H1 (cell line): ENCODE data around the gene KCNJ3. TPM values are rescaled to one million over a fixed set of nuclear protein-coding genes. Genes with fewer than 3 reads are reported as not detected.

ENCODE experiments used
- CTCF ChIA-PET: fragments of 300-600 bp; sonication (Branson Sonifier 250); formaldehyde crosslinking; loops from one replicate; lab custom pipeline; 2021; ENCODE audit not compliant: partially characterized antibody; lab: Charles Lee
- POLR2A ChIA-PET: fragments of 300-600 bp; sonication (Branson Sonifier 250); formaldehyde crosslinking; loops from one replicate; lab custom pipeline; 2021; ENCODE audit warnings: inconsistent platforms; ENCODE audit not compliant: partially characterized antibody; lab: Charles Lee
- DNase-seq, 2 experiments: peaks; one replicate each; pipeline versions ENCODE4 v3.0.0 to v3.0.0-alpha.2; 2010 to 2022; ENCODE audit warnings: low spot score in 2 of 2, low read depth in 1 of 2, mixed read lengths in 1 of 2
- FAIRE-seq: peaks from 2 replicates; lab custom pipeline; 2011; peaks lifted over from hg19 to GRCh38; lab: Jason Lieb, UNC
- H2AFZ ChIP-seq: 2 replicates; pipeline ENCODE4 v1.8.1; 2012; ENCODE audit warnings: low read length, inconsistent platforms
- H2AK5ac ChIP-seq: 2 replicates; pipeline ENCODE4 v1.6.1; 2013; ENCODE audit warnings: low read depth, low read length
- H2BK120ac ChIP-seq: replicated peaks from 2 replicates; pipeline ENCODE3; 2013; ENCODE audit warnings: low read depth, low read length, inconsistent platforms
- H2BK12ac ChIP-seq: 2 replicates; pipeline ENCODE4 v1.6.1; 2013; ENCODE audit warnings: low read depth, low read length
- H2BK15ac ChIP-seq: 2 replicates; pipeline ENCODE4 v1.6.1; 2013; ENCODE audit warnings: low read length
- H2BK20ac ChIP-seq: 2 replicates; pipeline ENCODE4 v1.6.1; 2013; ENCODE audit warnings: low read length
- H2BK5ac ChIP-seq: 2 replicates; pipeline ENCODE4 v1.6.1; 2013; ENCODE audit warnings: low read depth, low read length
- H3K14ac ChIP-seq: 2 replicates; pipeline ENCODE4 v1.6.1; 2013; ENCODE audit warnings: inconsistent platforms; ENCODE audit not compliant: insufficient read length
- H3K18ac ChIP-seq: 2 replicates; pipeline ENCODE4 v1.6.1; 2013; ENCODE audit warnings: low read length; ENCODE audit errors: extremely low read depth
- H3K23ac ChIP-seq: 2 replicates; pipeline ENCODE4 v1.6.1; 2013; ENCODE audit warnings: inconsistent platforms; ENCODE audit not compliant: insufficient read length
- H3K23me2 ChIP-seq: 2 replicates; pipeline ENCODE4 v1.6.1; 2013; ENCODE audit warnings: low read depth, low read length
- H3K27ac ChIP-seq: 2 replicates; pipeline ENCODE4 v1.6.1; 2011; ENCODE audit warnings: low read depth, low read length, inconsistent platforms
- H3K27me3 ChIP-seq, 4 experiments: replicated peaks in 1 of 4; 1 replicate in 1 of 4; 2 replicates in 3 of 4; pipeline versions ENCODE4 v1.6.1 to v1.8.1; 2011 to 2013; ENCODE audit warnings: low read length in 3 of 4, mild to moderate bottlenecking in 3 of 4, inconsistent platforms in 2 of 4, mixed read lengths in 2 of 4, moderate library complexity in 1 of 4; ENCODE audit not compliant: control insufficient read depth in 3 of 4, insufficient read depth in 3 of 4; ENCODE audit errors: extremely low read depth in 1 of 4
- H3K36me3 ChIP-seq, 4 experiments: 2 replicates each; pipeline versions ENCODE4 v1.6.1 to v1.8.1; 2011 to 2013; ENCODE audit warnings: mild to moderate bottlenecking in 4 of 4, low read length in 3 of 4, moderate library complexity in 2 of 4, control low read depth in 1 of 4, inconsistent platforms in 1 of 4; ENCODE audit not compliant: insufficient read depth in 4 of 4, control insufficient read depth in 2 of 4
- H3K4ac ChIP-seq: replicated peaks from 2 replicates; pipeline ENCODE3; 2013; ENCODE audit warnings: low read length, low read depth, mixed read lengths, inconsistent platforms; ENCODE audit not compliant: insufficient read length
- H3K4me1 ChIP-seq, 4 experiments: replicated peaks in 1 of 4; 1 replicate in 1 of 4; 2 replicates in 3 of 4; pipeline versions ENCODE4 v1.6.1 to v1.8.1; 2011 to 2013; ENCODE audit warnings: low read length in 3 of 4, inconsistent platforms in 2 of 4, mixed read lengths in 1 of 4; ENCODE audit not compliant: insufficient read depth in 4 of 4, control insufficient read depth in 3 of 4
- H3K4me2 ChIP-seq, 2 experiments: 2 replicates each; pipeline versions ENCODE4 v1.6.1 to v1.8.1; 2011 to 2013; ENCODE audit warnings: low read depth in 2 of 2, low read length in 2 of 2, control low read depth in 1 of 2, inconsistent platforms in 1 of 2, mild to moderate bottlenecking in 1 of 2; ENCODE audit not compliant: insufficient read depth in 1 of 2
- H3K4me3 ChIP-seq, 4 experiments: fragments of 200-600, 300-600 bp in 1 of 4; sonication (generic), shearing (Covaris generic), sonication (Bioruptor Twin) in 1 of 4; 2 replicates each; pipeline versions ENCODE4 v1.5.1 to v1.8.1; 2011 to 2016; ENCODE audit warnings: low read length in 4 of 4, low read depth in 3 of 4, control low read depth in 2 of 4, inconsistent platforms in 2 of 4, mild to moderate bottlenecking in 2 of 4, mixed read lengths in 1 of 4, moderate library complexity in 1 of 4; ENCODE audit not compliant: insufficient read depth in 2 of 4; ENCODE audit errors: extremely low read depth in 1 of 4
- H3K56ac ChIP-seq: replicated peaks from 2 replicates; pipeline ENCODE3; 2013; ENCODE audit warnings: low read depth, mild to moderate bottlenecking, mixed read lengths, low read length, inconsistent platforms; ENCODE audit not compliant: insufficient read length
- H3K79me1 ChIP-seq: 2 replicates; pipeline ENCODE4 v1.6.1; 2013; ENCODE audit warnings: low read depth, low read length, control low read depth
- H3K79me2 ChIP-seq, 2 experiments: 2 replicates each; pipeline versions ENCODE4 v1.6.1 to v1.8.1; 2012 to 2013; ENCODE audit warnings: low read length in 2 of 2, mild to moderate bottlenecking in 2 of 2, inconsistent platforms in 1 of 2; ENCODE audit not compliant: insufficient read depth in 2 of 2, control insufficient read depth in 1 of 2
- H3K9ac ChIP-seq, 4 experiments: replicated peaks in 1 of 4; 1 replicate in 1 of 4; 2 replicates in 3 of 4; pipeline versions ENCODE4 v1.6.1 to v1.8.1; 2011 to 2013; ENCODE audit warnings: low read depth in 3 of 4, low read length in 3 of 4, control low read depth in 2 of 4, mild to moderate bottlenecking in 2 of 4, moderate library complexity in 2 of 4, inconsistent platforms in 1 of 4; ENCODE audit errors: extremely low read depth in 1 of 4
- H3K9me3 ChIP-seq, 2 experiments: 2 replicates each; pipeline versions ENCODE4 v1.6.1 to v1.8.1; 2012 to 2013; ENCODE audit warnings: mild to moderate bottlenecking in 2 of 2, moderate library complexity in 2 of 2, control low read depth in 1 of 2, inconsistent platforms in 1 of 2, low read depth in 1 of 2, low read length in 1 of 2, mixed read lengths in 1 of 2; ENCODE audit not compliant: insufficient read depth in 2 of 2
- H4K20me1 ChIP-seq, 2 experiments: replicated peaks in 1 of 2; 2 replicates each; pipeline versions ENCODE3 to v1.8.1; 2011 to 2013; ENCODE audit warnings: inconsistent platforms in 2 of 2, low read length in 2 of 2, mild to moderate bottlenecking in 1 of 2; ENCODE audit not compliant: insufficient read depth in 2 of 2, control insufficient read depth in 1 of 2
- H4K5ac ChIP-seq: 2 replicates; pipeline ENCODE4 v1.6.1; 2013; ENCODE audit warnings: low read length, low read depth, mixed read lengths, inconsistent platforms; ENCODE audit not compliant: insufficient read length
- H4K8ac ChIP-seq: 2 replicates; pipeline ENCODE4 v1.8.0; 2013; ENCODE audit warnings: mild to moderate bottlenecking, moderate library complexity, low read length, inconsistent platforms; ENCODE audit not compliant: insufficient read depth; ENCODE audit errors: extremely low read depth
- H4K91ac ChIP-seq: replicated peaks from 2 replicates; pipeline ENCODE3; 2013; ENCODE audit warnings: low read length, mixed read lengths, inconsistent platforms; ENCODE audit not compliant: insufficient read length
- ASH2L ChIP-seq: fragments of 200-600, 300-600 bp; sonication (generic); IDR thresholded peaks from one replicate; pipeline ENCODE4 v1.7.1; 2017; ENCODE audit warnings: low read length
- E2F6 ChIP-seq: IDR thresholded peaks from 2 replicates; pipeline ENCODE4 v1.6.1; 2012; ENCODE audit warnings: inconsistent platforms
- JUN ChIP-seq: IDR thresholded peaks from 2 replicates; pipeline ENCODE4 v1.6.1; 2011; ENCODE audit warnings: low read depth, mild to moderate bottlenecking, improper control_type of control experiment, low read length
- KDM1A ChIP-seq: fragments of 200-600, 300-600 bp; sonication (generic); IDR thresholded peaks from 2 replicates; pipeline ENCODE4 v1.7.1; 2016; ENCODE audit warnings: mild to moderate bottlenecking, low read length, borderline replicate concordance
- RAD21 ChIP-seq, 2 experiments: IDR thresholded peaks in 1 of 2; conservative IDR thresholded peaks in 1 of 2; 2 replicates each; pipeline ENCODE4 v1.6.1; 2011; ENCODE audit warnings: low read depth in 2 of 2, low read length in 2 of 2, improper control_type of control experiment in 1 of 2, inconsistent platforms in 1 of 2, mild to moderate bottlenecking in 1 of 2, moderate library complexity in 1 of 2
- RBBP5 ChIP-seq: IDR thresholded peaks from 2 replicates; pipeline ENCODE4 v1.7.1; 2012; ENCODE audit warnings: low read depth, mild to moderate bottlenecking, inconsistent platforms, low read length, moderate library complexity, borderline replicate concordance
- SIN3A ChIP-seq, 2 experiments: IDR thresholded peaks in 1 of 2; conservative IDR thresholded peaks in 1 of 2; 2 replicates each; pipeline ENCODE4 v1.6.1; 2011 to 2012; ENCODE audit warnings: low read length in 2 of 2, improper control_type of control experiment in 1 of 2, low read depth in 1 of 2, mild to moderate bottlenecking in 1 of 2
- TEAD4 ChIP-seq: IDR thresholded peaks from 2 replicates; pipeline ENCODE4 v1.6.1; 2012; ENCODE audit warnings: low read depth, low read length, inconsistent platforms, mixed read lengths
- YY1 ChIP-seq: IDR thresholded peaks from 2 replicates; pipeline ENCODE4 v1.6.1; 2011; ENCODE audit warnings: low read depth, mild to moderate bottlenecking, low read length
- WGBS, 2 experiments: shearing (Covaris generic) in 1 of 2; methylation state at CpG; one replicate each; pipeline versions ENCODE4 v1.1.6 to v1.1.7; 2013 to 2015; ENCODE audit warnings: low lambda C conversion rate in 2 of 2, mixed read lengths in 2 of 2, inconsistent platforms in 1 of 2, low coverage in 1 of 2, missing lambda C conversion rate in 1 of 2; ENCODE audit not compliant: insufficient replicate concordance in 2 of 2, insufficient coverage in 1 of 2, insufficient read length in 1 of 2; ENCODE audit errors: extremely low coverage in 1 of 2, missing lambda C conversion rate in 1 of 2; 5-methylcytosine and 5-hydroxymethylcytosine counted together
- polyA plus RNA-seq, 7 experiments: library from polyadenylated mRNA; depleted of rRNA in 3 of 7; stranded (reverse) in 5 of 7; unstranded in 2 of 7; fragments of >200 nt in 5 of 7; fragments of 200-250 nt in 2 of 7; gene quantifications; 1 replicate in 5 of 7; 2 replicates in 1 of 7; 4 replicates in 1 of 7; pipeline versions ENCODE4 v1.2.1 to v1.2.3, GENCODE V29; 2011 to 2013; ENCODE audit warnings: missing spikeins in 2 of 7, mixed read lengths in 2 of 7
- total RNA-seq: library from RNA; stranded (reverse); fragmentation: NEBNext Ultra II Directional; extraction: Animal tissue kit (Norgen Biotek cat#: 25700); gene quantifications from 2 replicates; pipeline ENCODE4 v1.2.1, GENCODE V29; 2021

Gene KCNJ3
- total and polyA plus RNA-seq, 2 of the 8 experiments (the other 6 are each of a cell fraction or from before 2014, with no cell fraction given): 0.11 to 0.50 TPM

GRCh38 chr2:154697418-154698252, 860 bp upstream of the KCNJ3 start:
- POLR2A ChIA-PET: no interaction called here
- no peak for FAIRE-seq
- no peak overlapping the region for H2BK20ac ChIP-seq
- peak in 1 of 2 experiments; percentile 76 for DNase-seq
- peak overlapping the region; percentile 55; the same call in 1 of the 2 replicates for H2BK12ac ChIP-seq
- peaks cover 0 to 1% of the 10 kb centered on the region in 2 experiments for H4K20me1 ChIP-seq
- peak overlapping the region; percentile 83; the same call in 1 of the 2 replicates for H4K8ac ChIP-seq
- no peak overlapping the region for H3K23ac ChIP-seq
- peak overlapping the region; percentile 66 for H2AFZ ChIP-seq
- H3K56ac ChIP-seq: no peak overlapping the region
- no peak overlapping the region for H2AK5ac ChIP-seq
- no peak overlapping the region for H2BK120ac ChIP-seq
- no peak overlapping the region for H4K91ac ChIP-seq
- H3K14ac ChIP-seq: no peak overlapping the region
- H4K5ac ChIP-seq: no peak overlapping the region
- H3K9me3 ChIP-seq: no peaks in the 10 kb centered on the region
- H2BK5ac ChIP-seq: no peak overlapping the region
- no peaks in the 10 kb centered on the region for H3K79me2 ChIP-seq
- no peaks in the 10 kb centered on the region; a peak in 1 of 8 replicates for H3K36me3 ChIP-seq
- peaks cover 14% of the 10 kb centered on the region for H3K23me2 ChIP-seq
- WGBS, 2 experiments: 1% methylated on average over 44 of the region's 69 CpGs; no CpG with 5 or more reads in 1 of the 2 experiments
- peak overlapping the region in 2 of 4 experiments; percentile 6 to 8; a peak in 3 of 7 replicates for H3K9ac ChIP-seq
- peak overlapping the region; percentile 55 to 71 (median 58) for H3K4me3 ChIP-seq
- peak overlapping the region; percentile 83 to 88 for H3K4me2 ChIP-seq
- peak overlapping the region; percentile 89; the same call in 1 of the 2 replicates for H3K18ac ChIP-seq
- no peaks in the 10 kb centered on the region for H3K79me1 ChIP-seq
- H3K27ac ChIP-seq: no peak overlapping the region
- H2BK15ac ChIP-seq: no peak overlapping the region
- H3K4me1 ChIP-seq: peaks cover 0 to 5% (median 2%) of the 10 kb centered on the region in 4 experiments; a peak in 3 of 7 replicates
- CTCF ChIA-PET: interaction anchor here (0.6 to 2.8 kb wide), 7 partner anchors 10 to 732 kb away, joined by 3 to 16 read pairs (median 4); no protein-coding TSS in a partner anchor
- H3K4ac ChIP-seq: no peak overlapping the region
- peaks cover 9 to 24% (median 18%) of the 10 kb centered on the region in 4 experiments for H3K27me3 ChIP-seq
- TF ChIP-seq KDM1A (no peak), TEAD4 (peak; percentile 94), ASH2L (peak; percentile 88), SIN3A (conservative IDR thresholded peaks at IDR 0.05 in 1 of 2, IDR thresholded peaks at IDR 0.05 in 1 of 2; ENCODE audit: low read depth in 1 of 2, low read length in 2 of 2) (peak in 1 of 2 experiments; percentile 24; a peak in 1 of 4 replicates), YY1 (no peak), JUN (no peak), RBBP5 (peak; percentile 78; the same call in 1 of the 2 replicates), RAD21 (IDR thresholded peaks at IDR 0.05 in 1 of 2, conservative IDR thresholded peaks at IDR 0.05 in 1 of 2; ENCODE audit: low read depth in 2 of 2, low read length in 2 of 2) (peak; percentile 1 to 2; a peak in 1 of 4 replicates), E2F6 (peak; percentile 93)
